ENCODE results near the gene CHRNA4. TPM values are rescaled to one million over a fixed set of nuclear protein-coding genes. Genes with fewer than 3 reads are reported as not detected.

CHRNA4 gene
- total RNA-seq, 3 donors from 2014 or later = not detected

- TF ChIP-seq CTCF (IDR thresholded peaks at IDR 0.05) (no peak), POLR2AphosphoS5 (IDR thresholded peaks at IDR 0.05) (no peak), POLR2A (IDR thresholded peaks at IDR 0.05) (no peak)
- Histone ChIP-seq H3K4me3 (no peak overlapping the region), H3K4me1 (no peaks in the 10 kb centered on the region), H3K27me3 (peaks cover 0 to 81% of the 10 kb centered on the region in 2 donors), H3K27ac (no peak overlapping the region), H3K9me3 (no peaks in the 10 kb centered on the region), H3K36me3 (no peaks in the 10 kb centered on the region)
- no peak for DNase-seq (ENCODE audit: low spot score in 2 of 2)
- intact Hi-C loops (cut with DNase I; ENCODE audit: low total_unique reads) = no loop called here
These were observed 8.8 kb upstream of the CHRNA4 start for GRCh38 chr20:63369724-63370617.

GRCh38 chr20:63369024-63369530 lies 7.9 kb upstream of the CHRNA4 start:
- Histone ChIP-seq H3K36me3 (no peaks in the 10 kb centered on the region), H3K4me1 (no peaks in the 10 kb centered on the region), H3K9me3 (no peaks in the 10 kb centered on the region), H3K4me3 (no peak overlapping the region), H3K27me3 (peaks cover 0 to 79% of the 10 kb centered on the region in 2 donors), H3K27ac (no peak overlapping the region)
- no peak for DNase-seq (ENCODE audit: low spot score in 2 of 2)
- intact Hi-C loops (cut with DNase I; ENCODE audit: low total_unique reads) = no loop called here
- no peak for TF ChIP-seq POLR2AphosphoS5 (IDR thresholded peaks at IDR 0.05)
- TF ChIP-seq POLR2A (IDR thresholded peaks at IDR 0.05) = no peak
- no peak for TF ChIP-seq CTCF (IDR thresholded peaks at IDR 0.05)

GRCh38 chr20:63368151-63368550 lies 7.0 kb upstream of the CHRNA4 start:
- intact Hi-C loops (cut with DNase I; ENCODE audit: low total_unique reads) = no loop called here
- H3K4me1 ChIP-seq = no peaks in the 10 kb centered on the region
- H3K9me3 ChIP-seq = no peaks in the 10 kb centered on the region
- TF ChIP-seq POLR2AphosphoS5 (IDR thresholded peaks at IDR 0.05) (no peak), CTCF (IDR thresholded peaks at IDR 0.05) (no peak), POLR2A (IDR thresholded peaks at IDR 0.05) (no peak)
- H3K27ac ChIP-seq = no peak overlapping the region
- H3K4me3 ChIP-seq = no peak overlapping the region
- DNase-seq (ENCODE audit: low spot score in 2 of 2) = no peak
- peaks cover 0 to 79% of the 10 kb centered on the region in 2 donors for H3K27me3 ChIP-seq
- no peaks in the 10 kb centered on the region for H3K36me3 ChIP-seq

GRCh38 chr20:63367446-63368055 lies 6.4 kb upstream of the CHRNA4 start:
- no peaks in the 10 kb centered on the region for H3K4me1 ChIP-seq
- TF ChIP-seq POLR2A (IDR thresholded peaks at IDR 0.05) (no peak), POLR2AphosphoS5 (IDR thresholded peaks at IDR 0.05) (no peak), CTCF (IDR thresholded peaks at IDR 0.05) (no peak)
- no peak overlapping the region for H3K27ac ChIP-seq
- DNase-seq (ENCODE audit: low spot score in 2 of 2) = no peak
- no peaks in the 10 kb centered on the region for H3K36me3 ChIP-seq
- H3K9me3 ChIP-seq = no peaks in the 10 kb centered on the region
- H3K27me3 ChIP-seq = peaks cover 0 to 79% of the 10 kb centered on the region in 2 donors
- no peak overlapping the region for H3K4me3 ChIP-seq
- intact Hi-C loops (cut with DNase I; ENCODE audit: low total_unique reads) = no loop called here
